Aorta (tissue), 5 donors: ENCODE results near the gene GMDS. TPM values are rescaled to one million over a fixed set of nuclear protein-coding genes. Genes with fewer than 3 reads are reported as not detected.

ENCODE experiments used
- ATAC-seq: fragments of 200-7000 bp; cut with Tn5 transposase; one replicate; pipeline ENCODE4 v1.9.1; 2022; ENCODE audit warnings: moderate library complexity; ENCODE audit not compliant: low FRiP score
- DNase-seq, 2 donors: peaks; one replicate each; pipeline ENCODE4 v3.0.0-alpha.2; 2020
- H3K27ac ChIP-seq, 2 donors: one replicate each; pipeline ENCODE4 v1.5.1; 2013; ENCODE audit warnings: low read length in 2 of 2, mild to moderate bottlenecking in 2 of 2, moderate library complexity in 2 of 2, control low read depth in 1 of 2, inconsistent platforms in 1 of 2, low read depth in 1 of 2
- H3K27me3 ChIP-seq, 2 donors: one replicate each; pipeline ENCODE4 v1.6.1; 2013; ENCODE audit warnings: control low read depth in 1 of 2, low read length in 1 of 2, mild to moderate bottlenecking in 1 of 2, moderate library complexity in 1 of 2; ENCODE audit not compliant: insufficient read depth in 2 of 2, control insufficient read depth in 1 of 2
- H3K36me3 ChIP-seq, 2 donors: one replicate each; pipeline ENCODE4 v1.6.1; 2013; ENCODE audit warnings: control low read depth in 1 of 2, low read length in 1 of 2, mild to moderate bottlenecking in 1 of 2; ENCODE audit not compliant: insufficient read depth in 2 of 2, control insufficient read depth in 1 of 2
- H3K4me1 ChIP-seq, 2 donors: one replicate each; pipeline ENCODE4 v1.6.1; 2013; ENCODE audit warnings: low read length in 2 of 2, control low read depth in 1 of 2, mild to moderate bottlenecking in 1 of 2, moderate library complexity in 1 of 2; ENCODE audit not compliant: insufficient read depth in 2 of 2, control insufficient read depth in 1 of 2
- H3K4me3 ChIP-seq, 2 donors: one replicate each; pipeline ENCODE4 v1.5.1; 2013; ENCODE audit warnings: low read length in 2 of 2, control low read depth in 1 of 2, mild to moderate bottlenecking in 1 of 2
- H3K9me3 ChIP-seq: one replicate; pipeline ENCODE4 v1.6.1; 2013; ENCODE audit warnings: mild to moderate bottlenecking, low read length; ENCODE audit not compliant: control insufficient read depth
- WGBS, 2 donors: extraction: QIAGEN DNeasy Blood & Tissue Kit; methylation state at CpG; one replicate each; pipeline ENCODE4 v1.1.7; 2013; 5-methylcytosine and 5-hydroxymethylcytosine counted together
- intact Hi-C, 2 donors: fragments of 100-400 bp; cut with DNase I; formaldehyde crosslinking; loops; one replicate each; pipeline versions ENCODE4 v1.14.2 to v1.15.0; 2022
- polyA plus RNA-seq, 2 donors: library from polyadenylated mRNA; stranded (reverse); fragments of 200-250 nt; gene quantifications; one replicate each; pipeline ENCODE4 v1.2.3, GENCODE V29; 2013
- total RNA-seq, 2 donors: library from RNA; stranded (reverse); fragmentation: NEBNext Ultra II Directional; extraction: Animal tissue kit (Norgen Biotek cat#: 25700); gene quantifications; one replicate each; pipeline ENCODE4 v1.2.1, GENCODE V29; 2021
- donor health status: healthy with polysubstance abuse.
- donor health status: Bipolar disorder and iron deficiency.
- donor health status: DM: no; HTN: no; CAD: no.
- donor health status: DM: no; HTN: no; CAD: no.
- donor health status: DM: yes; HTN: yes; CAD: no.

The GMDS gene
- total and polyA plus RNA-seq, 4 donors, result 66.1 to 138 (median 84.9) TPM

DNA sequence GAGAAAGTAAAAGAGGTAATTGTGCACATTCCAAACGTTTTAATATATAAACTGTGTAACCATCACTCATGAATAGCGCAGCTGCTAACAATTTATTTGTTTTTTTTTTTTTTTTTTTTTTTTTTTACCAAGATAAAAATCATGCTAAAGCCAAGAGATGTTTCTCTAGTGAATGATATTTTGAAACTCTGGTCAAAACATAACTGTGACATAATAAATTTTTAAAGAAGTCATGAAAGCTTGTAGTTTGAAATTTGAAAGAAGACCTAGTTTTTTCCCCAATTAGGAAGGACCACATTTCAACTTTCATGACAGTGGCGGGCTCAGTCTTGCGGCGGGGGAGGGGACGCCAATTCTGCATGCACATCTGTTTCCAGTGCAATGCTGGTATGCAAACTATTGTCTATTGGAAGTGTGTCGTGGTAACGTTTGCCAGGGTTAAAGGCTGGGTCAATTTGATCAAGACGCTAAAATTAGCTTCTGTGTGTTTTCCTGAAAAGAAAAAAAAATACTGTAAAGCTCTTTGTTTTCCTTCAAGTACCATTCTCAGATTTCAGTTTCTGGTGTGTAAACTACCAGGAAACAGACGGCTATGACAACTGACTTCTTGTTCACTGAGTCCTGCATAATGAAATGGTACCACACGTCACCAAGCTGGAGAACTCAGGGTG is 423.8 kb downstream of the GMDS start:
- Histone ChIP-seq H3K4me3 (peak overlapping the region in 1 of 2 donors; percentile 20), H3K27me3 (no peaks in the 10 kb centered on the region), H3K4me1 (no peaks in the 10 kb centered on the region), H3K36me3 (no peaks in the 10 kb centered on the region), H3K27ac (peak overlapping the region; percentile 34 to 83), H3K9me3 (no peaks in the 10 kb centered on the region)
- intact Hi-C loops, result no loop called here
- 5 to 6% methylated on average over 11 of the region's 11 CpGs for WGBS, 2 donors
- DNase-seq (no peak), ATAC-seq (peak; percentile 60)

DNA sequence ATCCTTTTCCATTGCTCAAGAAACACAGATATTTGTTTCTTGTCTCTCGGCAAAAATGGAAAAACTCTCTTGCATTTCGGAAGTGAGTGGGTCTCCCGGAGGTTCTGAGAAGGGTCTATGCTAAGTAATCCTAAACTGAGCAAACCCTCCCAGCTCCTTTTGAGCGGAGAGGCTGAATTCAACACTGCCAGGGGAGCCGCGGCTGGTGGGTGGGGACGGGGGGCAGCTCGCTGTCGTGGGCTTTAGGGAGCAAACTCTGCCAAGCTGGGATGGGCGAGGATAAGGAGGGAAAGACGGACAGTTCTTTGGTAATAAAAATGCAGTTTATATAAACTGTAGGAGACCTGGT is 424.3 kb downstream of the GMDS start:
- intact Hi-C loops, result no loop called here
- H3K4me1 ChIP-seq, result no peaks in the 10 kb centered on the region
- DNase-seq, result no peak

DNA sequence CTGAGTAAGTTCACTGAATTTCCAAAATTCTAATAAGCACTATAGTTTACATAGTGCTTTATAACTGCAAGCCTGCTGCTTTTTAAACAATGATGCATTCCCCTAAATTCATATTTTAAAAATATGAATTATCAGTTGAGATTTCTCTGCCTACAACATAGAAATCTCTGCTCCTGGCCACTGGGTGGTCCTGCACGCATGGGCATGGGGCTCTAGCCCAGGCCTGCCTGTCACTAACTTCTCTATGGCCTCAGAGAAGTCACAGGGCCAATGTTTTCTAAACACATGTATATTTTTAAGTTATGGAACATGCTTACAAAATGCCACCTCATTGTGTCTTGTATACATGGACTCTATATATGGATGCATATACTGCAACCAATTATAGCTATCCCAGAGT is 424.7 kb downstream of the GMDS start:
- Histone ChIP-seq H3K4me3 (no peak overlapping the region), H3K27ac (peak overlapping the region; percentile 34 to 61), H3K27me3 (no peaks in the 10 kb centered on the region), H3K4me1 (no peaks in the 10 kb centered on the region), H3K9me3 (no peaks in the 10 kb centered on the region), H3K36me3 (no peaks in the 10 kb centered on the region)
- intact Hi-C loops, result no loop called here
- ATAC-seq (peak; percentile 19), DNase-seq (no peak)
- WGBS, 2 donors, result 10 to 24% methylated on average over 1 of the region's 1 CpG

More for the DNA sequence above, 424.3 kb downstream of the GMDS start:
- Histone ChIP-seq H3K4me3 (no peak overlapping the region), H3K27ac (peak overlapping the region; percentile 34 to 55), H3K9me3 (no peaks in the 10 kb centered on the region), H3K27me3 (no peaks in the 10 kb centered on the region), H3K36me3 (no peaks in the 10 kb centered on the region)
- 3 to 11% methylated on average over 11 of the region's 11 CpGs for WGBS, 2 donors
- peak; percentile 47 for ATAC-seq

DNA sequence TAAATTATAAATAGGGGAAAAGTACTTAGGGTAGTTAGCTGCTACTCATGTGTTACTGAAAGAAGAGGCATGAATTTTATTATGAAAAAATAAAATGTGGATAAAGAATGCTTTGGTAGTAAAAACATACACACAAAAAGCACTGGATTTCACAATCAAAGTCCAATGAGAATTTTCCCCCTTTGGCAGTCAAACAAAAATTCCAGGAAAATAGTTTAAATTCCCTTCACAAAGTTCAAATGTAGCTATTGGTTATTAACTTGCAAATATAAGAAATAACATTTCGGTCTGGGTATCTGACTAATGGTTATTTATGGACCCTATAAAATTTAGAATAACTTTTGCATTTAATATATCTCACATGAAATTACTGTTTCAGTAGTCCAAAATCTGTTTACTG is 425.2 kb downstream of the GMDS start:
- Histone ChIP-seq H3K27me3 (no peaks in the 10 kb centered on the region), H3K4me3 (no peak overlapping the region), H3K9me3 (no peaks in the 10 kb centered on the region), H3K27ac (no peak overlapping the region), H3K4me1 (no peaks in the 10 kb centered on the region), H3K36me3 (no peaks in the 10 kb centered on the region)
- WGBS, 2 donors, result 2 to 3% methylated on average over 1 of the region's 1 CpG
- ATAC-seq, result no peak
- DNase-seq, result no peak
- intact Hi-C loops, result no loop called here

DNA sequence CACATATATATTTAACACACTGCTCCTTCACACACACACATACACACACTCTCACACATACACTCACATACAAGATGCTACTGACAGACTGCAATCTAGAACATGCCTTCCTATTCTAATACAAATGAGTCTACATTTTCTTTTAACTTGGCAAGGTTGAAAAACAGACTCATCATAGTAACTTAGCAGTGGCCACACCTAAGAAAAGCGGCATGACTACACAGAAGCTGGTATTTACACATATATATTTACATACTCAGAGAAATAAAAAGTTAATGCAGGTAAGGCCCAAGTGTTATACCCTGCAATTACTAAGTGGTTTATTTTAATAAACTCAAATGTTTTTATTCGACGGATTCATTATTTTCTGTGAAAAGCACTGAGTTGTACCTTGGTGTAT is 426.4 kb downstream of the GMDS start:
- 96 to 97% methylated on average over 3 of the region's 3 CpGs for WGBS, 2 donors

DNA sequence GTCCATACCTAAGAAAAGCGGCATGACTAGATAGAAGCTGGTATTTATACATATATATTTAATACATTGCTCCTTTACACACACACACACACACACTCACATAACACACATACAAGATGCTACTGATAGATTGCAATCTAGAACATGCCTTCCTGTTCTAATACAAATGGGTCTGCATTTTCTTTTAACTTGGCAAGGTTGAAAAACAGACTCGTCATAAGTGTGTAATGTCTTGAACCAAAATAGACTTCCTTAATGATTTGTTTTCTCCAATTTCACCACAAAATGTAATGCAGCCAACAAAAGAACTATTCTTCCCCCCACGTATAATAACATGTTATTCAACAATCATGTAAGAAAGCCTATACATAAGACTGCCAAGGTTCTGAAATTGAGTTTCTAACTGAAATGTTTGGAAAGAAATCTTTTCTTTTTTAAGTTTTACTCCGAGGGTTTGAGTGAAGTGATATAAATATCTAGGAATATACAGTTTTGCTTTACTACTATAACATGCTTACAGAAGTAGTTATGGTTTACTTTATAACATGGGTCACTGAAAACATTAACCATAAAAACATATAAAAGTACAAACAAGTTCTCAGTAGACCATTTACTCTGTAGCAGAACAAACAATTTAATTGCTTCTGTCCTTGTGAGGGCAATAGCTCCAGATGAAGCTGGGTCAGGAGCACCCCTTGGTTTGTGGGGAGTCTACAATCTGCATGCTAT is 428.2 kb downstream of the GMDS start:
- peak overlapping the region in 1 of 2 donors; percentile 34 for H3K4me3 ChIP-seq
- no peaks in the 10 kb centered on the region for H3K9me3 ChIP-seq
- intact Hi-C loops, result no loop called here
- 26 to 27% methylated on average over 4 of the region's 4 CpGs for WGBS, 2 donors
- no peak overlapping the region for H3K27ac ChIP-seq
- ATAC-seq, result no peak
- no peaks in the 10 kb centered on the region for H3K4me1 ChIP-seq
- H3K27me3 ChIP-seq, result no peaks in the 10 kb centered on the region
- no peaks in the 10 kb centered on the region for H3K36me3 ChIP-seq
- no peak for DNase-seq

More for the DNA sequence above, 426.4 kb downstream of the GMDS start:
- Histone ChIP-seq H3K27ac (no peak overlapping the region), H3K4me3 (no peak overlapping the region), H3K4me1 (no peaks in the 10 kb centered on the region), H3K9me3 (no peaks in the 10 kb centered on the region), H3K27me3 (no peaks in the 10 kb centered on the region), H3K36me3 (no peaks in the 10 kb centered on the region)
- intact Hi-C loops, result no loop called here
- DNase-seq, result no peak
- no peak for ATAC-seq

DNA sequence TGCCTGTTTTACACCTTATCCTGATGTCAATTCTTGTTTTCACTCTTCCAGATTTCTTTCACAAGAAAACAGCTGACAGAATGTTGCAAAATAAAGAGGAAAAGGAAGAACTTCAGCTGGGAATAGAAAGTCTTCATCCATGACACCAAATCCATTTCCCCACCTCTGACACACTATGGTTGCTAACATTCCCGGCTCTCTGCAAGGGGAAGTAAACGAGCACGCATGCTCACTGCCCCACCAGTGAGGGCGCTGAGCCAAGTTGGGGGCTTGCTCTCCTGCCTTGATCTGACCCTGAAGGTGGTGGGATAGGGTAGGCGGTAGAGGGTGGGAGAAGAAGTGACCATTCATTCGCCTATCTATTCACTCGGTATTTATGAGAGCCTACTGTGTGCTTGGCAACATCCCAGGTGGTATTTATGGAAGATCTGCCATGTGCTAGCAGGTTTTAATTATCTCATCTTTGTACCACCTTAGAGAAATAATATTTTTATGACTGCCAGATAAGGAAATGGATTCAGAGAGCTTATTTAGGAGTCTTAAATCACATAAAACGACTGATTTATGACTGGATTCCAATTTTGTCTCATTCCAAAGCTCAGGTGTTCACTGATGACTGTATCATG is 429.5 kb downstream of the GMDS start:
- Histone ChIP-seq H3K4me1 (no peaks in the 10 kb centered on the region), H3K9me3 (no peaks in the 10 kb centered on the region), H3K4me3 (no peak overlapping the region), H3K27me3 (no peaks in the 10 kb centered on the region), H3K27ac (no peak overlapping the region), H3K36me3 (no peaks in the 10 kb centered on the region)
- ATAC-seq (no peak), DNase-seq (no peak)
- WGBS, 2 donors, result 89 to 92% methylated on average over 8 of the region's 8 CpGs
- intact Hi-C loops, result no loop called here

DNA sequence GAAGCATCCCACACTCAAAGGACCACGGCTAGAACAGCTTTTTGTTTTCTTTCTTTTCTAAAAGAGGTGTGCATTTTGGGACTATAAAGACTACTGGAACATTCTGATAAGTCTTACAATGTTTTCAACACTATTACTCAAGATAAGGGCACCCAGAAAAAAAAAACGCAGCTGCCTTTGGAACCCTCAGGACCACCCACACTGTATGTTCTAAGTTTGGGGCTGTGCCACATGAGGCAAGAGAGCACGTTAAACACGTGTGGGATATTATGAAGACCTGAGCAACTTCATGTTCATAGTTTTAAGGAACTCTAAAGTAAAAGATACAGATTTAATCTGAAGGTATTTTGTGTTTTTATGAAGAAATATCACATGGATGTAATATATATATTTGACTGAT is 431.1 kb downstream of the GMDS start:
- Histone ChIP-seq H3K36me3 (no peaks in the 10 kb centered on the region), H3K27me3 (no peaks in the 10 kb centered on the region), H3K4me1 (no peaks in the 10 kb centered on the region), H3K9me3 (no peaks in the 10 kb centered on the region), H3K4me3 (peak overlapping the region in 1 of 2 donors; percentile 36), H3K27ac (no peak overlapping the region)
- no peak for ATAC-seq
- intact Hi-C loops, result no loop called here
- no peak for DNase-seq
- 8 to 10% methylated on average over 4 of the region's 4 CpGs for WGBS, 2 donors

DNA sequence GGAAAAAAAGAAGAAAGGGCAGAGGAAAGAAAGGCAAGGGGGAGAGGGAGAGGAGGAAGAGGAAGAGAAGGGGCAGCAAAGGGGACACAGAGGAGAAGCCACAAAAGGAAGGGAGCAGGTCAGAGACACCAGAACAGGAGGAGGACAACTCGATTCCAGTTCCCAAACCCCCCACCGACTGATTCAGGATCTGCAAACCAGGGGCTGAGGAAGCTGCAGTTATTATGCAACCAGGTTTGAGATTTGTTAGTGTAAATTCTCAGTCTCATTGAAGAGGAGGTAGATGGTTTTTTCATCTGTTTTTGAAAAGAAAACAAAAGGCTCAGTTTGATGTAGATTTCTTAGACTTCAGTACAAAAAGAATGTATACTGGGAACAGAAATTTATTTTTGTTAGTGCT is 432.9 kb downstream of the GMDS start:
- Histone ChIP-seq H3K36me3 (no peaks in the 10 kb centered on the region), H3K9me3 (no peaks in the 10 kb centered on the region), H3K27ac (no peak overlapping the region), H3K27me3 (no peaks in the 10 kb centered on the region), H3K4me1 (no peaks in the 10 kb centered on the region), H3K4me3 (no peak overlapping the region)
- ATAC-seq, result no peak
- 93 to 96% methylated on average over 2 of the region's 2 CpGs for WGBS, 2 donors
- intact Hi-C loops, result no loop called here
- no peak for DNase-seq
